HCEC 1CT (cell line): ENCODE results near the gene ZBTB49.
"Not testable (repeated sequence)": the region's sequence is repeated elsewhere in the genome, so short reads cannot be mapped to it uniquely, and the experiment has no call there.

ENCODE experiments used
- DNase-seq: peaks from one replicate; pipeline ENCODE4 v3.0.0-alpha.2; 2017

ZBTB49 gene

DNA sequence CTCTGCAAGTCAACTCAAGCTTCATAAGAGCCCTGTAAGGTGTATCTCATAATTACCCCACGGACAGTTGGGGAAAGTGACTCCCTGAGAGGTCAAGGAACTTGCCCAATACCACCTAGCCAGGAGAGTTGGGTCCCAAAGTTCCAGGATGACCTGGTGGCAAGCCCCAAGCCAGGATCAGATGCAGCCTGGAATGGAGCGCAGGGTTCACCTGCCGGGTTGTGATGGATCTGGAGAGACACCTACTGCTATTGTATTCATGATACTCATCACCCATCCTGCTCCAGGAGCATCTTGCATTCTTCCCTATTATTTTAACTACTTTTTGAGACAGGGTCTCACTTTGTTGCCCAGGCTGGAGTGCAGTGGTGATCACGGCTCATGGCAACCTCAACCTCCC lies 36.1 kb downstream of the ZBTB49 start:
- DNase-seq: no peak

DNA sequence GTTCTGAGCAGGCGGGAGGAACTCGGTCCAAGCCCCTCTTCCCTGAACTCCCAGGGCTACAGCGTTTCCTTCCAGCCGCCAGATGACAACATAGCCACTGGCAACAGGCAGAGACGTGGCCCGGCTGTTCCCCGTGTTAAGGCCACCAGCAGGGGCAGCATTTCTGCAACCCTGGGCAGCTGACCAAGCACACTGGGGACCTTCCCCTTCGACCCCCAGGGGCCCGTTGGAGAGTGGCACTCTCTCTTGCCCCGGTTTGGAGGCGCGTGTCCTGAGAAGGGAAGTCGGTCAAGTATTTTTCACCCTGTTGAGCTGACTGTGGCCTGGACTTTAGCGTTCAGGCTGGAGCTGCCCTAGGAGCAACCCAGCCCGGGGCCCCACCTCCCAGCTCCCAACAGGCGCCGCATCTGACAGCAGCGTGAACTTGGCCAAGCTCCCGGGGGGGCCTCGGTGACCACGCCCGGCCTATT lies 37.6 kb downstream of the ZBTB49 start:
- no peak for DNase-seq

DNA sequence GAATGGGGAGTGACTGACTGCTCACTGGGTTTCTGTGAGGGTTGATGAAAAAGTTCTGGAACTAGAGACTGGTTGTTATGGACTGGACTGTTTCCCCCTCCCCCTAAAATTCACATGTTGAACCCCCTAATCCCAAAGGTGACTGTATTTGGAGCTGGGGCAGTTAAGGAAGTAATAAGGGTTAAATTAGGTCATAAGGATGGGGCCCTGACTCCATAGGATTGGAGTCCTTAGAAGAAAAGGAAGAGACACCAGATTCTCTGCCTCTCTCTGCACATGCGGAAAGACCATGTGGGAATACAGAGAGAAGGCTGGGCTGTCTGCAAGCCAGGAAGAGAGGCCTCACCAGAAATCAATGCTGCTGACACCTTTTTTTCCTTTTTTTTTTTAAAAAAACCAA lies 38.2 kb downstream of the ZBTB49 start:
- DNase-seq: no peak

DNA sequence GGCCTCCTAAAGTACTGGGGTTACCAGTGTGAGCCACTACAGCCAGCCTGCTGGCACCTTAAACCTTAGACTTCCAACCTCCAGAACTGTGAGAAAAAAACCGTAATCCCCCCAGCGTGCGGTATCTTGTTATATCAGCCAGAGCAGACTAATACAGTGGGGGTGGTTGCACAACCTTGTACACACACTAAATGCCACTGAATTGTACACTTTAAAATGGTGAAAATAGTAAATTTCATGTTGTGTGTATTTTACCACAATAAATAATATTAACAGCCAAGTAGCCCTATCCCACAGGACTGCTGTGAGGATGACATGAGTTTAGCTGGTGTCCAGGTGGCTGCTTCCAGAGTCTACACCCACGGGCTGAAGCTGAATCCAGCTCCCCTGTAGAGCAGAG lies 38.8 kb downstream of the ZBTB49 start:
- no peak for DNase-seq

DNA sequence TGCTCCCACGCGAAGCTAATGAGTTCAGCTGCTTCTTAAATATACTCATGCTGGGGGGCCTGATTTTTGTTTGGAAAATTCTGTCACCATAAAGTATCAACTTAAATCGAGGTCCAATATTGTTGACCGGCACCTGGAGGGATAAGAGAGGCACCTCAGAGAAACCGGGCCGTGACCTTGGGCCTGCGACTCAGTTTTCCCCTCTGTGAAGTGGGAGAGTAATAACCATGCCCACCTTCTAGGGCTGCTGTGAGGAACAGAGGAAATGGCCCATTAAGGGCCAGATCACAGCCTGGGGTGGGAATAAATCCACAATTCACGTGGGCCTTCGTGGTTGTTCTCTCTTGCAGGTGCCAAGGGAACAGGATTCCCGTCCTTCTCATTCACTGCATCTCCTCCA lies 39.4 kb downstream of the ZBTB49 start:
- DNase-seq: no peak

DNA sequence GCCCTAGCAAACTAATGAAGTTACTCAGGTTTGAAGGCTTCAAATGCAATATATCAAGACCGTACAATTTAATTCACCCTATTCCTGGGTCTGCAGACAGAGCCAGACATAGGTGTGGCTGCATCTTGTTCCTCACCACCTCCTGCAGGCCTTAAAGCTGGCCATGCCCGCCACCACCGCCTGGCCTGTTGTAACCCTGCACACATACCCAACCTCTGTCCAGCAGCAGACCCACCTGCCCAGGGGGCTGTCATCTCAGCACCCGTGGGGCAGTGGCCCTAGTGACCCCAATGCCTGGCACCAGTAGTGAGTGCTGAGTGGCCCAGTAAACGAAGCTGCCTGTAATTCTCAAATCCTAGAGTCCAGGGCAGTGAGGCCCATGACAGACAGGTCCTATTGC lies 40.7 kb downstream of the ZBTB49 start:
- DNase-seq: no peak

DNA sequence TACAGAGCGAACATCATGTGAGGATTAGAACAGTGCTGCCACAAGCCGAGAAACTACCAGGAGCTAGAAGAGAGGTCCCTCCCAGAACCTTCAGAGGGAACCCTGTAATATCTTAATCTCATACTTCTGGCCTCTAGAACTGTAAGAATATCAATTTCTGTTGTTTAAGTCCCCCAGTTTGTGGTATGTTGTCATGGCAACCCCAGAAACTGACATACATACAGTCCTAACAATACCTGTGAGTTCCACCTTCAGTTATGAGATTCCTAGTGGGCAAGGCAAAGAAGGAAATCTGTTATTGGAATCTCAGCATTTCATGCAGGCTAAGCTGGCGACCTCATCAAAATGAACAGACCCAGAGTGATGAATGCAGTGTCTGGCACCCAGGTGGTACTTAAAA lies 42.5 kb downstream of the ZBTB49 start:
- DNase-seq: no peak

DNA sequence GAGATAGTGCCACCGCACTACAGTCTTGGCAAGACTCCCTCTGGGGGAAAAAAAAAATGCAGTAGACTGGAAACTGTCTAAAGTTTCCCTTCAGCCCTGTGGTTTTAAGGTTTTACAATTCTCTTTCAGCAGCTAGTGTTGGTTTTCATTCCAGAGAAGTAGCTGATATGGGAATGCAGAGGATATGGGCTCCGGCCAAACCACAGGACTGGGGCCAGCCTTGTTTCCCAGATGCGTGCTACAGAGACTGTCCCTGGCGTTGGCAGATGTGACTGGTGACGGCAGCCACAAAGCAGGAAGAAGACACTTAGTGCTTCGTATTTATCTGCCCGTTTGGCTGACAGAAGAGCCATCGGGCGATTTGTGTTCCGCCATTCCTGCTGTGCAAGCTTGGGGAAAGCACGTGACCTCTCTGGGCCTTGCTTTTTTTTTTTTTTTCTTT lies 43.2 kb downstream of the ZBTB49 start:
- DNase-seq: peak; percentile 5

DNA sequence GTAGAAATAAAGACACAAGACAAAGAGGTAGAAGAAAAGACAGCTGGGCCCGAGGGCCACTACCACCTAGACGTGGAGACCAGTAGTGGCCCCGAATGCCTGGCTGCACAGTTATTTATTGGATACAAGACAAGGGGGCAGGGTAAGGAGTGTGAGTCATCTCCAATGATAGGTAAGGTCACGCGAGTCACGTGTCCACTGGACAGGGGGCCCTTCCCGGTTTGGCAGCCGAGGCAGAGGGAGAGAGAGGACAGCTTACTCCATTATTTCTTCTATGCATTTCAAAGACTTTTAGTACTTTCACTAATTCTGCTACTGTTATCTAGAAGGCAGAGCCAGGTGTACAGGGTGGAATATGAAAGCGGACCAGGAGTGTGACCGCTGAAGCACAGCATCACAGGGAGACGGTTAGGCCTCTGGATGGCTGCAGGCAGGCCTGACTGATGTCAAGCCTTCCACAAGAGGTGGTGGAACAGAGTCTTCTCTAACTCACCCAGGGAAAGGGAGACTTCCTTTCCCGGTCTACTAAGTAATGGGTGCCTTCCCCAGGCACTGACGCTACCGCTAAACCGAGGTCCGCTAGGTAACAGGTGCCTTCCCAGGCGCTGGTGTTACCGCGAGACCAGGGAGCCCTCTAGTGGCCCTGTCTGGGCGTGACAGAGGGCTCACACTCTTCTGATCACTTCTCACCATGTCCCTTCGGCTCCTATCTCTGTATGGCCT lies 44.9 kb downstream of the ZBTB49 start:
- peak; percentile 13 for DNase-seq

DNA sequence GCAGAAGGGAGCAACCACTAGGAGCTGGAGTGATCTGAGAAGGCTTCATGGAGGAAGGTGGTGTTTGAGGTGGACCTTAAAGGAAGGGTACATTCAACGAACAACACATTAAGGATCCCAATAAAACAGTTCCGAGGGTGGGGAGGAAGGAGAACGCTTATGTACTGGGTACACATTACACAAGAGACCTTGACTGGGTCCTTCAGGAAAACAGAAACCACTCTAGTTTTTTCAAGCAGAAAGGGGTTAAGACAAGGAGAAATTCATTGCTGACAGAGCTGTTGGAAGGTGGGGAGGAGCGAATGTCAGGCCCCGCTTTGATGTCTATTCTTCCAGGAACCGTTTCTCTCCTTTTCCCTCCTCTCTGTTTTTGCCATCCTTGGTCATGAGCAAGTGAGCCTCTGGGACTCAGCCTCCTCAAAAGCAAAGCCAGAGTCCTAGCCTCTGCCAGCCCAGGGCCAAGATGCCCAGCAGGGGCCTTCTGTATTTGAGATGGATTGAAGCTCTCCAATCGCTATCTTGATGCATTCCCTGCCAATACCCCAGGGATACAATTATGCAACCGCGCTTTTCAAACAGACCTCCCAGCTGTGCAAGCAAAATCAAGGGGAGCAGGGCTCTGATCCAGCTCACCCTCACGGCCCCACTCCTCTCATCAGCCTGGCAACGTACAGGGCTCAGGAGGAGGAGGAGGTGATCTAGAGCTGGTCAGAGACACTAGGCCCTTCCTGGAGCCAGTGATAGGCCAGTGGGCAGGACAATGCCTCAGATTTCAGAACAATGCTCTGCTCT lies 48.4 kb downstream of the ZBTB49 start:
- no peak for DNase-seq

DNA sequence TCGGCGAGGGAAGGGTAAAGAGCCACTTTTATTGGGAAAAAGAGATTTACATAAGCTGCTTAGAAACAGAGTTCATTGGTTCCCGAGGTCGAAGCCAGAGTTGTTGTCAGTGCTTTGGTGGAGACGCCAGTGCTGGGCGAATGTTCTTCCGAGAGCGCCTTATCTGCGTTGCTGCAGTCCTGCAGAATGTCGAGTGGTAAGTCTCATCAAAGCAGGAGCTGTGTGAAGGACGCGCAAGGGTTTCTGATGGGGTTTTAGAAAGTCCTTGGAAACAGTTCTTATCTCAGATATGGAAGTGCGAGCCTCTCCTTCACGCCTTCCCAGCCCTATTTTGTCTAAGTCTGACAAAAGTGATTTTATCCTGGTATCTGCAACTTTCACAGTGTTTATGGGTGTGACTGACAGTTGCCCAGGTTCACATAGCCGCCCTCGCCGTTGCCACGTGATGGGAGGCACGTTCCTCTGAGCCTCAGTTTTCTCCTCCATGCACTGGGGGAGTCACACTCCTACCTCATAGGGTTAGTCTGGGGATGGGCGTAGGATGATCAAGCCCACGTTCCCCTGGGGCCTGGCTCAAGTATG lies 49.5 kb downstream of the ZBTB49 start:
- DNase-seq: no peak

DNA sequence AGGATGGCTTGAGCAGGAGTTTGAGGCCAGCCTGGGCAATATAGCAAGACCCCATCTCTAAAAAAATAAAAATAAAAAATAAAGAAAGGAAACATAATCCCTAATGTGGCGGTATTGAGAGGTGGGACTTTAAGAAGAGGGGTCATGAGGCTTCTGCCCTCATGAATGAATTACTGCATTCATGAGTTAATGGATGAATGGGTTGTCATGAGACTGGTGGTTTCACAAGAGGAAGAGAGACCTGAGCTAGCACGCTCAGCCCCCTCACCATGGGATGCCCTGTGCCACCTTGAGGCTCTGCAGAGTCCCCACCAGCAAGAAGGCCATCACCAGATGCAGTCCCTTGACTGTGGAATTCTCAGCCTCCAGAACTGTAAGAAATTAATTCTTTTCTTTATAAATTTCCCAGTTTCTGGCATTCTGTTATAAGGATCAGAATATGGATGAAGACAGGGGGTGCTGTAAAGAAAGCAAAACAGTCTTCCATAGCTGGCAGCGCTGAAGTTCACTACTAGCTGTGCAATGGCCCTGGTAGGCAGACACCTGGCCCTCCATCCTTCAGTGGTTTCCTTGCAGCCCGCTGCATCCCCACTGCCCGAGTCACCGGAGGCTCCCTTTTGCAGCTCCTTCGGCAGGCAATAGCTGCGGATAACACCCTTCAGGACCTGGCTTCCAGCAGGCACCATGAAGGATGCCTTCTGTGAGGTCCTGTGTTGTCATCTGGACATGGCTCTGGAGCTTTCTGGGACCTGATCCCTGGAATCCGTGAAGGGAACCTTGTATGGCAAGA lies 52.0 kb downstream of the ZBTB49 start:
- no peak for DNase-seq

DNA sequence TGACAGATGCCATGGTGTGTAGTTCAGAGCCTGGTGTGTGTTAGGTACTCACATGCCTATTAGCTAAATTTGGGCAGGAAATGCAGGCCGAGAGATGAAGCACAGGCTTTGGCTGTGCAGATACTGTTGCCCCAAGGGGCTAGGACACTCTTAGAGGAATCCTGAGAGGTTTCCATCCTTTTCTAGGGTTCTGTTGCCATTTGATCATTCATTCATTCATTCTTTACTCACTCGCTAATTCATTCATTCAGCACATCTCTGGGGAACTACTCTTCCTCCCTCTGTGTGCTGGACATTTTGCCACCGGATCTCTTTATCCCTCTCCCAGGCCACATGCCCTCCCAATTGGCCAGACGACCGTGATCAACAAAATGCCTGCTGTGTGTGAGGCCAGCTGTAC lies 53.0 kb downstream of the ZBTB49 start:
- DNase-seq: no peak

DNA sequence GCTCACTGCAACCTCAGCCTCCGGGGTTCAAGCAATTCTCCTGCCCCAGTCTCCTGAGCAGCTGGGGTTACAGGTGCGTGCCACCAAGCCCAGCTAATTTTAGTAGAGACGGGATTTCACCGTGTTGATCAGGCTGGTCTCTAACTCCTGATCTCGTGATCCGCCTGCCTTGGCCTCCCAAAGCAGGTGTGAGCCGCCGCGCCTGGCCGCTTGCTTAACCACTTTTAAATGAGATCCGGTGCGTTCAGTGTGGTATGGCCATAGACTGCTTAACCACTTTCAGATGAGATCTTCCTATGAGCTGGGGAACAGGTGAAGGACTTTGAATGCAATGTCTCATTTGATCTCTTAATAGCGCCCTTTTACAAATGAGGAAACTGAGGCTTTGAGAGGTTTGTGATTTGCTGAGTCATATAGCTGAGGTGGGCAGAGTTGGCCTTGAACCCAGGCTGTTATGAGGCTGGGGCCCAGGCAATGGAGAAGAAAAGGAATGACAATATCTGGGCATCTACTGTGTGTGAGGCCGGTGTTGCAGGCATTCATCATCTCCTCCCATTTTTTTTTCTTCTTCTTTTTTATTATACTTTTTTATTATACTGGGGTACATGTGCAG lies 55.0 kb downstream of the ZBTB49 start:
- DNase-seq: no peak

DNA sequence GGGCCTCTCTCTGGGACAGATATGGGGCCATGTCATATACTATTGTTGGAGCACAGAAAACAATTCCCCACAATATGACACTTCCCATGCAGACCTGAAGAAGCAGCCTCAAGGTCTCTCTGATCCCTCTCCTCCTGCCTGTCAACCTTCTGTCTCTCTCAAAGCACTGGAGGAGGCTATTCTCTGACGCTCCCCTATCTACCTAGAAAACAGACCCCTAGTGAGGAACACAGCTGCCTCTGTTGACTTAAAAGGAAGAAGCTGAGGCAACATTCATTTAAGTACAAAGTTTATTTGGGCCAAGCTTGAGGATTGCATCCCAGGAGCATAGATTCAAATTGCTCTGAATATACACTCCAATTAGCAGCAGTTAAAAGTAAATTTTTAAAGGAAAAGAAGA lies 57.5 kb downstream of the ZBTB49 start:
- DNase-seq: no peak

DNA sequence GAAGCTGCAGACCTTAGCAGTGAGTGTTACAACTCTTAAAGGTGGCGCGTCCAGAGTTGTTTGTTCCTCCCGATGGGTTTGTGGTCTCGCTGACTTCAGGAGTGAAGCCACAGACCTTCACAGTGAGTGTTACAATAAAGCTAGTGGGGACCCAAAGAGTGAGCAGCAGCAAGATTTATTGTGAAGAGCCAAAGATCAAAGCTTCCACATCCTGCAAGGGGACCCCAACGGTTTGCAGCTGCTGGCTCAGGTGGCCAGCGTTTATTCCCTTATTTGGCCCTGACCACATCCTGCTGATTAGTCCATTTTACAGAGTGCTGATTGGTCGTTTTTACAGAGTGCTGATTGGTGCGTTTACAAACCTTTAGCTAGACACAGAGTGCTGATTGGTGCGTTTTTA lies 58.5 kb downstream of the ZBTB49 start:
- not testable (repeated sequence) for DNase-seq

DNA sequence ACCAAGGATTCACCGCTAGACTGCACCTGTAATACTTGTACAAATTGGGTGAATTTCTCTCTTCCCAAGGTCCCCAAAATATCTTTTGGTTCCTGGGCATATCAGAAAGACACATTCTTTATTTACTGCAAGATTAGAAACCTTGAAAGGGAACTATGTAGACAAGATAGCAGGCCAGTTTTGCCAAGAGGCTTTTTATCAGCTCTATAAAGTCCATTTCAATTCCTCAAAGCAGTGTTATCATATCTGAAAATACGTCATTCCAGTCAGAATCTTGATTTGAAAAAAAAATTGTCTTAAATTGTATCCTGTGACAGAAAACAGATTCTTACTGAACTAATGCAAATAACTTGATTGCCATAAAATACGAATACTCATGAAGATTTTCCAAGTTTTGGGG lies 59.8 kb downstream of the ZBTB49 start:
- no peak for DNase-seq

DNA sequence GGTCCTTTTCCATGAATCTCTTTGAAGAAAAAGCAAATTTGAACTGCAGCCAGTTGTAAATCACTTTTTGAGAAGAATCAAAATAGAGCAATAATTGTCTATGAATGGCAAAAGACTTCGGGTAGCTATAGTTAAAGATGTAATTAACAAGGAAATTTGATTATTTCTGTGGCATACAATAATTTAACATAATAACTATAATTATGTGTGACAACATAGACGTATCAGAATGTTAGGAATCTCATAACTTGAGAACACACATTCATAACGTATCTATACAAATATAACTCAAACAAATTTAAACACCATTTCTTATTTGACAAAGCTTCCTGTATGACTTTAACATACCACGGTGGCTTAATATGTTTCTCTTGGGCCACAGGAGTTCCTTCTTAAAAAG lies 60.9 kb downstream of the ZBTB49 start:
- DNase-seq: no peak

DNA sequence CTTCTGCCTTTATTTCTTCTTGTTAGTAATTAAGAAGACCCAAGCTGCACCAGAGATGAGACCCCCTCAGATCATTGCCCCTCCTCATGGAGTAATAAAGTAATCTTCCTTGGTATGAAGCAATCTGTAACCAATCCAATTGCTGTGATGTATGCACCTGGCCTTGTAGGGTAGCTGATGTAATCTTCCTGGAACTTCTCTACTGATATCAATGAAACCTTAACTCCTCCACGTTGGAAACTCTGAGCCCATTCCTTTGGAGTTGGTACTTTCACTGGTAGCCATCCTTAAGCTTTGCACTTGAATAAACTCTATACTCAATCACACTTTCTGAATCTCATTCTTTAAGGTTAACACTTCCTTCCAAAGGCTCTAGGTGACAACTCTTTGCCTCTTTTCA lies 65.3 kb downstream of the ZBTB49 start:
- no peak for DNase-seq

DNA sequence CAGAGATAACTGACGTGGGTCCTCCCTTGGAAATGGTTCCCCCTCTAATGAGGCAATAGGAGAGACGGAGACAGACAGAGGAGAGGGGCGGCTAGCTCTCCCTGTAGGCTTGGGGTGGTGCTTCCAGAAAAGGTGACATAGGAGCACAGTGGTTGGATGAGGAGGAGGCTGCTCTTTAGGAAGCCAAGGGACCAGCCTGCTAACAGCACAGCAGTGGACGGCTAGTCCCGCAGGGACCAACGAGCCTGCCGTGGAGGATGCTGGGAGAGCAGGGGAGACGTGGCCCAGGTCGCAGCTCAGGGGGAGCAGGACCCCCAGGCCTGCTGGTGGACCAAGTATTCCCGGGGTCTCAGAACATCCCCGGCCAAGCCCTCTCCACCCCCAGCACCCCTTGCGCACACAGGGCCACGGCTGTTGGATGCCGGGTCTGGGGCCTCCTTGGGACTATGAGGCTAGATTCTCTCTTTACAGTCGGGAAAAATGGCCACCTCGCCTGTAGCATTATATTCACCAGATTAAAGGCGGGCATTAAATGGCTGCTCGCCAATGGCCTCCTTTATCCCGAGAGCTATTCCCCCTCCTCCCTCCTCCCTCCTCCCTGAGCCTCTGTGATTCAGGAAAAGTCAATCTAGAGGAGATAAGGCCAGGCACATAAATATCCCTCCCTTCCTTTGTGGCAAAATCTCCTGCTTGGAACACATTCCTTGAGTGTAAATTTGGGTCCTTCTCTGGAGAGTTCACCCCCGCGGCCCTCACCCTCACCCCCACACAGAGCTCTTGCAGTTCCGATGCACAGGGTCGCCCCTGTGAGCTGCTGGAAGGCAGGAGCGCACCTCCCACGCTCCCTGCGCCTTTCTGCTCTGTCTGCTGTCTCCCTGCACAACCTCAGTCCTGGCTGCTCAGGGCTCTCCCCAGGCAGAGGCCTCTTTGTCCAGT lies 66.3 kb downstream of the ZBTB49 start:
- DNase-seq: no peak

DNA sequence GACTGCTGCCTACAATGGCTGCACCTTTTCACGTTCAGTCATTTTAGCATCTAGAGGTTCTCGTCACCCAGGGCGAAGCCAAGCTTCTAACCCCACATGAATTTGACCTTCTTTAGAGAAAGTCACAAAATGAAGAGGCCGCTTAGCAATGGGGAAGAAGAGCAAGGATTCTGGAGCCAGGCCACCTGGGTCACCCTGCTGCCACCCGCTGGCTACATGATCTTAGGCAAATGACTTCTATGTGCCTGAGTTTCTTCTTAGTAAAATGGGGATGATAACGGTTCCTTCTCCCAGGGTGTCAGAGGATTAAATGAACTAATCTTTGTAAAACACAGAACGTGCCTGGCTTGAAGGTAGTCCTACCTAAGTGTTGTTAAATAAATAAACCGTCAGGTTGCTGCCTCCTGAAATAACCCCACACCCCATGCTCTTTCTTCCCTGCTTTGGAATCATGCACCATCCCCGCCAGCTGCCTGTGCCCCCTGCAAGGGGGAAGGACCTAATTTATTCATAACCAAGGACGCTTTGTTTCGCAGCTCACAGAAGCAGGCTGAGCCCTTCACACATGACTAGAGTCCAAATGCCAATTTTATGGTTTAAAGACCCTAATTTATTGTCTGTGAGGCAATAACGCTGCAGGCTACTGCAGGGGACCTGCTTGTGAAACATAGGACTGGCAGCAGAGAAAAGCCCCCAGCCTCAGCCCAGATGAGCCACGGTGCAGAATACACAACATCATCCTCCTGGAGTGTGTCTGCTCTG lies 68.2 kb downstream of the ZBTB49 start:
- no peak for DNase-seq
